Measurements from ENCODE around the gene C14orf93.
"Not testable (repeated sequence)": the region's sequence is repeated elsewhere in the genome, so short reads cannot be mapped to it uniquely, and the experiment has no call there.

C14orf93 gene

GRCh38 chr14:22972313-22972930, 37.5 kb downstream of the C14orf93 start:
- DNase-seq, result no peak

GRCh38 chr14:22971152-22971551, 38.8 kb downstream of the C14orf93 start:
- no peak for DNase-seq

GRCh38 chr14:22966783-22967269, 43.1 kb downstream of the C14orf93 start:
- no peak for DNase-seq

GRCh38 chr14:22965916-22966782, 43.8 kb downstream of the C14orf93 start:
- not testable (repeated sequence) for DNase-seq

GRCh38 chr14:22962061-22962676, 47.8 kb downstream of the C14orf93 start:
- no peak for DNase-seq

GRCh38 chr14:22955702-22956569, 54.0 kb downstream of the C14orf93 start:
- no peak for DNase-seq

GRCh38 chr14:22952418-22952817, 57.5 kb downstream of the C14orf93 start:
- DNase-seq, result no peak

GRCh38 chr14:22951795-22952194, 58.1 kb downstream of the C14orf93 start:
- not testable (repeated sequence) for DNase-seq

- DNase-seq, result no peak
Observed at GRCh38 chr14:22945642-22946041, 64.3 kb downstream of the C14orf93 start.

GRCh38 chr14:22939684-22940083, 70.3 kb downstream of the C14orf93 start:
- no peak for DNase-seq

Measured in cerebellar nuclear complex (tissue), 1 donor.